IPS-18c (cell line): ENCODE data around the gene EVX2.

Source experiments
- H3K4me3 ChIP-seq: 2 replicates; pipeline ENCODE4 v1.7.0; 2013; ENCODE audit warnings: low read depth, mild to moderate bottlenecking, low read length, moderate library complexity; ENCODE audit not compliant: insufficient read depth
- H3K9me3 ChIP-seq: one replicate; pipeline ENCODE4 v1.6.1; 2013; ENCODE audit warnings: mild to moderate bottlenecking, low read length, moderate library complexity; ENCODE audit not compliant: control insufficient read depth, insufficient read depth

The EVX2 gene

GRCh38 chr2:176111846-176112374, 28.1 kb upstream of the EVX2 start:
- Histone ChIP-seq H3K9me3 (no peaks in the 10 kb centered on the region), H3K4me3 (no peak overlapping the region)

GRCh38 chr2:176111309-176111663, 27.5 kb upstream of the EVX2 start:
- H3K9me3 ChIP-seq: no peaks in the 10 kb centered on the region
- H3K4me3 ChIP-seq: no peak overlapping the region

- Histone ChIP-seq H3K9me3 (no peaks in the 10 kb centered on the region), H3K4me3 (no peak overlapping the region)
Observed at GRCh38 chr2:176110415-176111308, 26.9 kb upstream of the EVX2 start.

GRCh38 chr2:176109946-176110345, 26.2 kb upstream of the EVX2 start:
- Histone ChIP-seq H3K9me3 (no peaks in the 10 kb centered on the region), H3K4me3 (no peak overlapping the region)

- no peak overlapping the region for H3K4me3 ChIP-seq
- no peaks in the 10 kb centered on the region for H3K9me3 ChIP-seq
Observed at GRCh38 chr2:176109192-176109901, 25.6 kb upstream of the EVX2 start.

- no peaks in the 10 kb centered on the region for H3K9me3 ChIP-seq
- no peak overlapping the region for H3K4me3 ChIP-seq
Observed at GRCh38 chr2:176107731-176108181, 24.0 kb upstream of the EVX2 start.

- H3K9me3 ChIP-seq: no peaks in the 10 kb centered on the region
- peak within 1 kb of the TSS; percentile 28 for H3K4me3 ChIP-seq
Observed at GRCh38 chr2:176106581-176107539, 23.1 kb upstream of the EVX2 start, which contains the start of gene HOXD11. Gene HOXD11 (plus strand): TSS chr2:176107280. CDS start chr2:176107356, 76 bp downstream.

GRCh38 chr2:176105730-176106580, 22.2 kb upstream of the EVX2 start:
- Histone ChIP-seq H3K4me3 (no peak overlapping the region; the same call in 1 of the 2 replicates), H3K9me3 (no peaks in the 10 kb centered on the region)

- Histone ChIP-seq H3K4me3 (0 out of 2 replicates have a peak overlapping the region, but pooled peaks have one; percentile 15), H3K9me3 (no peaks in the 10 kb centered on the region)
Observed at GRCh38 chr2:176105078-176105729, 21.4 kb upstream of the EVX2 start.

- Histone ChIP-seq H3K4me3 (0 out of 2 replicates have a peak overlapping the region, but pooled peaks have one; percentile 15), H3K9me3 (peaks cover 2% of the 10 kb centered on the region)
Observed at GRCh38 chr2:176104316-176105077, 20.7 kb upstream of the EVX2 start.

GRCh38 chr2:176103742-176104315, 20.1 kb upstream of the EVX2 start:
- H3K9me3 ChIP-seq: peaks cover 2% of the 10 kb centered on the region
- no peak overlapping the region for H3K4me3 ChIP-seq

- Histone ChIP-seq H3K9me3 (peaks cover 2% of the 10 kb centered on the region), H3K4me3 (no peak overlapping the region)
Observed at GRCh38 chr2:176103194-176103593, 19.4 kb upstream of the EVX2 start.

GRCh38 chr2:176102309-176102866, 18.6 kb upstream of the EVX2 start:
- no peak overlapping the region for H3K4me3 ChIP-seq
- H3K9me3 ChIP-seq: peaks cover 2% of the 10 kb centered on the region

GRCh38 chr2:176101842-176102241, 18.1 kb upstream of the EVX2 start:
- Histone ChIP-seq H3K4me3 (no peak overlapping the region), H3K9me3 (peaks cover 2% of the 10 kb centered on the region)
